DMS114 treated with DMSO at 0.1 percent for 48 hours (cell line): ENCODE results near the gene ERVV-1.
"Not testable (repeated sequence)": the region's sequence is repeated elsewhere in the genome, so short reads cannot be mapped to it uniquely, and the experiment has no call there.

ENCODE experiments used
- DNase-seq: peaks from one replicate; lab custom pipeline; 2025; ENCODE audit not compliant: unreplicated experiment; lab: John Stamatoyannopoulos, UW

ERVV-1 gene, protein sequence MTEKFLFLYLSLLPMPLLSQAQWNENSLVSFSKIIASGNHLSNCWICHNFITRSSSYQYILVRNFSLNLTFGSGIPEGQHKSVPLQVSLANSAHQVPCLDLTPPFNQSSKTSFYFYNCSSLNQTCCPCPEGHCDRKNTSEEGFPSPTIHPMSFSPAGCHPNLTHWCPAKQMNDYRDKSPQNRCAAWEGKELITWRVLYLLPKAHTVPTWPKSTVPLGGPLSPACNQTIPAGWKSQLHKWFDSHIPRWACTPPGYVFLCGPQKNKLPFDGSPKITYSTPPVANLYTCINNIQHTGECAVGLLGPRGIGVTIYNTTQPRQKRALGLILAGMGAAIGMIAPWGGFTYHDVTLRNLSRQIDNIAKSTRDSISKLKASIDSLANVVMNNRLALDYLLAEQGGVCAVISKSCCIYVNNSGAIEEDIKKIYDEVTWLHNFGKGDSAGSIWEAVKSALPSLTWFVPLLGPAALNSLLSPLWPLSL

DNA sequence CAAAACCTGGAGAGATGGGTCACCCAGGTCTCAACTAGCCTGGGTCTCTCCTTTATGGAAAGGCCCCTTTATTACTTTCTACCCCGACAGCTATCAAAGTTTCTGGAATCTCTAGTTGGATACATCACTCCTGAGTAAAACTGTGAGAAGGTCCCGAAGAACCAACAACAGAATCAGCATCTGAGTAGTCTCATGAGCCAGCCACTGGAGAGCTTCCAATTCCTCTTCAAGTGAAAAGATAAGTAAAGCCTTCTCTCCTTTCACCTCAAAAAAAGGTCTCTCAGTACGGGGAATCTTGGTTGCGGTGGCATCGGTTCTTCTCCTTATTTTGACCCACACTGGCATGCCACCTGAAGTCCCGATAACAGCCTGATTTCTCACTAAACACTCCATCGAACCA lies at the start of gene ERVV-1:
Gene ERVV-1 (plus strand): TSS at position 301 of the 400 bp plus-strand sequence. CDS start 170 bp downstream, outside the sequence.
- DNase-seq = no peak

DNA sequence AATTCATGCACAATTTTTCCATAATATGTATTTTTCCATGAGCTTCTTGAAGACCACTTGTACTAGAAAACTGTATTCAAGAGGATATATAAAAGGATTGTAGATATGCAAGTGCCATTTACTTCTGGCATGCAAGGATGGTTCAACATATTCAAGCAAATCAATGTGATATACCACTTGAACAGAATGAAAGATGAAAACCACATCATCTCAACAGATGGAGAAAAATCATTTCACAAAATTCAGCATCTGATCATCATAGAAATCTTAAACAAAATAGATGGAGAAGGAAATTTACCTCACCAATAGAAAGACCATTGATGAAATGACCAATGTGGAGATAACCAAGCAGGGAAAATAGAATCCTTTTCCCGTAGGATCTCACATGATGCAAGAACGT lies 45.9 kb upstream of the ERVV-1 start:
- no peak for DNase-seq

DNA sequence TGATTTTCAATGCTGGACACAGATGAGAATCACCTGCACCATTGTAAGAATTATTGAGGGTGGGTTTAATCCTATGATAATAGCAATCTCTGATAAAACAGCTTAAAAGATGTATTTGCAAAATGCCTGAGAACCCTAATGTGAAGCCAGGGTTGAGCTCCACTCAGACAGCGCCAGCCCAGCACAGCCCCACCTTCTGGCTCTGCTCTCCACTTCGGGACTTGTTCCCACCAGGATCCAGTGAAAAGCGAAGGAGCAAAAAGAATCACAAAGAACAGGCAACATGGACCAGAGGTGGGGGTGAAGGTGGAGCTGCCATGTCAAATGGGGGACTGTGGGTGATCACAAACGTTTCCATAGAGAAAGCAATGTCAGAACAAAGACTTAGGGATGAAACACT lies 32.4 kb upstream of the ERVV-1 start:
- DNase-seq = no peak

DNA sequence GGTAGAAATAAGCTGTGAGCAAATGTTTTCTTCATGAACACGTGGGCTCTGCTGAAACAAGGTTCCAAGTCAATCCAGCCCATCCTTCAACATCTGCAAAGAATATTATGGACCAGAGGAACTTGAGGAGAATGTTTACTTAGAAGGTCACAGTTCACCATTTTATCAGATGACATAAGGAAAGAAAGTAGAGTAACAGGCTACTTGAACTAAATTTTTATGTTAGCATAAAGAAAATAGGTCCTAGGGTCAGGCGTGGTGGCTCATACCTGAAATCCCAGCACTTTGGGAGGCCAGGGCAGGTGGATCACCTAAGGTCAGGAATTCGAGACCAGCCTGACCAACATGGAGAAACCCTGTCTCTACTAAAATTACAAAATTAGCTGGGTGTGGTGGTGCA lies 30.6 kb upstream of the ERVV-1 start:
- not testable (repeated sequence) for DNase-seq

DNA sequence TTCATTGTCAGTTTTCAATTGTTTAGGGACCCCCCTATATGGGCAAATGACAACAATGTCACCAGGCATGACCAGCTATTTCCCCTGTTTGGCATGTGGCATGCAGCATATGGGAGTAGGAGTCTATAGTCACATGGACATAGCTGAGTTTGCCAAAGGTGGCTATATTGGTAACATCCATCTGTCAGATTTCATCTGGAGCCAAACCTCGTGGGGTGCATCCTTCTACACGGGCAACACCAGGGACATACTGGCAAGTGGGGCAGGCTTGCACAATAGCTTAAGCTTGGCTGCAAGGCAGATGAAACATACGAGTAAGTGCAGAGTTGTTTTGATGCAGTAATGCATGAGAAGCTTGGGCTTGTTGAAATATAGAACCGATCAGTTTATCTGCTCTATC lies 26.5 kb upstream of the ERVV-1 start:
- no peak for DNase-seq

DNA sequence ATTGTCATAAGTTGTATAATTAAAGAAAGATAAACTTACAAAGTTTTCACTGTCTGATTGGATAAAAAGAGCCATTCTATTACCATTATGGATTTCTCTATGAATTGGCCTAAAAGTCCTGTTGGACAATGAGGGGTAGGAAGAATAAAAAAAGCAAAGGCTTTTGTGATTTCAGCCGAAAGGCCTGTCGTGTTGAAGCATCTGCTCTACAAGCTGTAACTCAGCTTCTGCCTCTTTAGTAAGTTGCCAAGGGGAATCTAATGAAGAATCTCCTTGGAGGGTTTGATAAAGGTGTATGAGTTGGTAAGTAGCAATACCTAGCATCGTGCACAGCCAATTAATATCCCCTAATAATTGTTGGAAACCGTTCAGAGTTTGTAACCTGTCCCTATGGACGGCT lies 25.2 kb upstream of the ERVV-1 start:
- no peak for DNase-seq

DNA sequence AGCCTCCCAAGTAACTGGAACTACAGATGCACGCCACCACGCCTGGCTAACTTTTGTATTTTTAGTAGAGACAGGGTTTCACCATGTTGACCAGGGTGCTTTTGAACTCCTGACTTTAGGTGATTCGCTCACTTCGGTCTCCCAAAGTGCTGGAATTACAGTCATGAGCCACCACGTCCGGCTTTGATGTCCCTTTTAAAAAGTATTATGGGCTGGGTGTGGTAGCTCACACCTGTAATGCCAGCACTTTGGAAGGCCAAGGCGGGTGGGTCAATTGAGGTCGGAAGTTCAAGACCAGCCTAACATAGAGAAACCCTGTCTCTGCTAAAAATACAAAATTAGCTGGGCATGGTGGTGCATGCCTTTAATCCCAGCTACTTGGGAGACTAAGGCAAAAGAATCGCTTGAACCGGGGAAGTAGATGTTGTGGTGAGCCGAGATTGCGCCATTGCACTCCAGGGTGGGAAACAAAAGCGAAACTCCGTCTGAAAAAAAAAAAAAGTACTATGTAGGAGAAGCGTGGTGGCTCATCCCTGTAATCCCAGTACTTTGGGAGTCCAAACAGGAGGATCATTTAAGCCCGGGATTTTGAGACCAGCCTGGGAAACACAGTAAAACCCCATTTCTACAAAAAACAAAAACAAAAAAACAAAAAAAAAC lies 22.8 kb upstream of the ERVV-1 start:
- DNase-seq = no peak

DNA sequence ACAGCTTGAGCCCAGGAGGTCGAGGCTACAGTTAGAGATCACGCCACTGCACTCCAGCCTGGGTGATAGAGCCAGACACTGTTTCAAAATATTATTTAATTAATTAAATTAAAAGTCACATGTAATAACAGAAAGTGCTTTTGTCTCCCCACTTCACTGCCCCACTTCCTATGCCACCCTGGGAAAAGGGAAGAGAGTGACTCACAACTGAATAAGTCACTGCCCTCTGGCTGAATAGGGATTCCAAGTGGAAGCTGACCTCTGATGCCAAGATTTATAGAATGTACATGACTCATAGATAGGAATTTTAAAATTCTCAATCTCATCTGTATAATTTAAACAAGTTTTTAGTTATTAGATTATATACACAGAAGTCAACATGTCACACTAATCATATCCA lies 22.2 kb upstream of the ERVV-1 start:
- DNase-seq = no peak

DNA sequence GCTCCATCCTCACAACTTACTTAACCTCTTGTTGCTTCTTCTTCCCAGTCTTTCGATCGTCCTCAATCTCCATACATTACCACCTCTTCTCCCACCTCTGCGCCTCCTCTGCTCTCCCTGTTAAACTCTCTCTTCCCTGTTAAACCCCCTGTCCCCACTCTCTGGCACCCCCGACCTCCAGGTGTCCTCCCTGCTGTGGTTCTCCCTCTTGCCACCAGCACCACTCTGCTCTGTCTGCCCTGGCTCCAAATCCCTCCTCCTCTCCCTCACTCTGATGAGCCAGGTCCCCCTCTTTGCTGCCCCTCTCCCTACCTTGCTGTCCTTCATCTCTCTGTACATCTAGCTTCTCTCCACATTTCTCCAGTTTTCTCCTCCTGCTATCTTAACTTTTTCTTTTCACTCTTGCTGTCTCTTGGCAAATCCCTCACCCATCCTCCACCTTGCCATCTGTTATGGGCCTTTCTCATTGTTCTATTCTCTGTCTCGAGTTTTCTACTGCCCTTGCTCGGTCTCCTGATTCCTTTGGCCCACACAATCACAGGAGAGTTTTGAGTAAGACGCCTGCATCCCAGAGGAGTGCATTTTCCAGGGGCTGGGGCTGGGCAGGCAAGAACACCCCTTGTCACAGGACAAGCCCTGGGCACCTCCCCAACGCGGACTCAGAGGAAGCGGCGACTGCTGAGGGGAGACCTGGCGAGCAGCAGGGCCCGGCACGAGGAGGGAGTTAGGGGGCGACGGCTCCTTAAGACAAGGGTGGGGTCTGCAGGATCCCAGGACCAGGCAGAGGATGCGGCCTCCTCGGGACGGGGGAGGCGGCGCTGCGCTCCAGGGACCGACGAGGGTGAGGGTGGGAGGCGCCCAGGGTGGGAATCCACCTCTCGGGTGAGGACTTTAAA lies 21.4 kb upstream of the ERVV-1 start:
- DNase-seq = no peak

DNA sequence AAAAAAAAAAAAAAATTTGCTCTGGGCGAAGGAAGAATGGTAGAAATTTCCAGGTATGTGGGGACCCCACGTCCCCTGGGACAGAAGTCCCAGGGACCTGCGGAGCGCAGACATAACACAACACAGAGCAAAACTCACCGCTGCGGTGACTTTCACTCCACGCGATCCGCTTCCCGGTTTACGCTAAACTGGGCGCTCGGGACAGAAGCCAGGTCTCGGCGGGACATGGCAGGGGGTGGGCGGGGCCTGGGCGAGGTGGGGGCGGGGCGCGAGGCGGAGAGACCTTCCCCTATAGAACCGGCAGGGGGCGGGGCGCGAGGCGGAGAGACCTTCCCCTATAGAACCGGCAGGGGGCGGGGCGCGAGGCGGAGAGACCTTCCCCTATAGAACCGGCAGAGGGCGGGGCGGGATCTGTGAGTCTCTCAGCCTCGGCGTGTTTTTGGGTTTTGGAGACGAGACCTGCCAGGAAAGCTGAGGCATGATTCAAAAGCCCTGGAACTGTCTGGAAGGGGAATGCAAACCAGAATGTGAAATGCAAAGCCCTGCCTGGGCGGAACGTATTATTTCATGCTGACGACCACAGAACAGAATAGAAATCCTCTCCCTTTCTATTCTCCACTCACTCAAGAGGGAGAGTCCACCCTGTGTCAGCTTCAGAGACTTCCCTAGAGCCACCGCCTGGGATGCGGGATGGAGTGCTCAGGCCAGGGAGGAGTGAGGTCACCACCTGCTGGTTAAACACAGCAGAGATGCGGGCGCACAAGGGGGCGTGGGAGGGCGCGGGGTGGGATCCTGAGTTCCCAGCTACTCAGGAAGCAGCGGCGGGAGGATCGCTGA lies 20.2 kb upstream of the ERVV-1 start:
- DNase-seq = peak; percentile 86

DNA sequence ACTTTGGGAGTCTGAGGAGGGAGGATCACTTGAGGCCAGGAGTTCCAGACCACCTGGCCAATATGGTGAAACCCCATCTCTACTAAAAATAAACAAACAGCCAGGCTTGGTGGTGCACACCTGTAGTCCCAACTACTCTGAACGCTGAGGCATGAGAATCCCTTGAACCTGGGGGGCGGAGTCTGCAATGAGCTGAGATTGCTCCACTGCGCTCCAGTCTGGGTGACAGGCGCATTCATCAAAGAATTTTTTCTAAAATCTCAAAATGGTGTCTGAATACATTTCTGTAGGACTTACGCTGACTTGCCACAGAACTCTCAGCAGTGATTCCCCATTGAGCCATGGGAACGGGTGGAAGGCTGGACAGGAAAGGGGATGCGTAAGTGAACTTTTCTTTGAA lies 18.0 kb upstream of the ERVV-1 start:
- no peak for DNase-seq

DNA sequence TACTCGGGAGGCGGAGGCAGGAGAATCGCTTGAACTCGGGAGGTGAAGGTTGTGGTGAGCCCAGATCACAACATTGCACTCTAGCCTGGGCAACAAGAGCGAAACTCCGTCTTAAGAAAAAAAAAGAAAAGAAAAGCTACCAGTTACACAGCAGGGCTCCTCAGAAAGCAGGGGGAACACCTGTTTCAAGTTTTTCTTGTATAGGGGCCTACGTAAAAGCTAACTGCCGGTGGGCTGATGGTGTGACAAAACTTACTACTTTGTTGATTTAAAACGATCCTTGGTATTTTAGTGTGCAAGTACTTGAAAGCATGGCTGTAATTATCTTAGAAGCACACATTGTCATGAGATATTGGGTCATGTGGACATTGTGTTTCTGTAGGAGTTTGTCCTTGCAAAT lies 15.7 kb upstream of the ERVV-1 start:
- DNase-seq = no peak

DNA sequence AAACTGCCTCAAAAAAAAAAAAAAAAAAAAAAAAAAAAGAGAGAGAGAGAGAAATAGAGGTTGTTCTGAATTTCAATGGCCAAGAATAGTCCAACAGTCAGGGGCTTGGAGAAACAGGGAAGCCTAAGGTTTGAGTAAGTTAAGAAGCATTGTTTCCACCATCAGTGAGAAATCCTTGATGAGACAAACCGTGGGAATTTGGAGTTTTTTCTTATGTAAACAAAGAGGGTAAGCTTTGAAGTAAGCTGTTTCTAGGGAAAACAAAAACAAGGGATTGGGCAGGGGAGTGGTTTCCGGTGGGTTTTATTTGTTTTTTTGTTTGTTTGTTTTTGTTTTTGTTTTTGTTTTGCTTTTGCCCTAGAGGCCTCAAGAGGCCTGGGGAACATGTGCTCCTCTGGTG lies 11.2 kb upstream of the ERVV-1 start:
- no peak for DNase-seq

DNA sequence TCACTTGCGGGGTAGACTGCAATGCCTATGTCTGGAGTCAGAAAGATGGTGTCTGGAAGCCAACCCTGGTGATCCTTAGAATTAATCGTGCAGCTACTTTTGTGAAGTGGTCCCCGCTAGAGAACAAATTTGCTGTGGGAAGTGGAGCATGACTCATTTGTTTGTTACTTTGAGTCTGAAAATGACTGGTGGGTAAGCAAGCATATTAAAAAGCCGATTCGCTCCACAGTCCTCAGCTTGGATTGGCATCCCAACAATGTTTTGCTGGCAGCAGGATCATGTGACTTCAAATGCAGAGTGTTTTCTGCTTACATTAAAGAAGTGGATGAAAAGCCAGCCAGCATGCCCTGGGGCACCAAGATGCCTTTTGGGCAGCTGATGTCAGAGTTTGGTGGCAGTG lies 9.5 kb upstream of the ERVV-1 start:
- DNase-seq = no peak

DNA sequence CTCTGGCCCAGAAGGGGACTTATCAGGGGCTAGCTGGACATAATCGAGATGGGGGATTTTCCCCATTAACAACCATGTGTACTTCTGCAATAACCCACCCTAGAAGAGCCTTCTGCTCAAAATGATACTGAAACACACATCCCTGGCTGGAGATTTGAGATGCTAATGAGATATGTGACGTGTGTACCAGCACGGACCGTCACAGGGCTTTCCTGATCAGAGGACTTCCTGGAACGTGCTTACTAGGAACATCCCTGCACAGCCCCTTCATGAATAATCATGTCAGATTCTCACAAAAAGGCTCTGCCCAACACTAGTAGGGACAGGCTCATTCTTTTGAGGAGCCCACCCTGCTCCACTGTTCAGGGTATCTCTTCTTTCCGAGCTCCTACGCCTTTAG lies 6.5 kb upstream of the ERVV-1 start:
- no peak for DNase-seq

DNA sequence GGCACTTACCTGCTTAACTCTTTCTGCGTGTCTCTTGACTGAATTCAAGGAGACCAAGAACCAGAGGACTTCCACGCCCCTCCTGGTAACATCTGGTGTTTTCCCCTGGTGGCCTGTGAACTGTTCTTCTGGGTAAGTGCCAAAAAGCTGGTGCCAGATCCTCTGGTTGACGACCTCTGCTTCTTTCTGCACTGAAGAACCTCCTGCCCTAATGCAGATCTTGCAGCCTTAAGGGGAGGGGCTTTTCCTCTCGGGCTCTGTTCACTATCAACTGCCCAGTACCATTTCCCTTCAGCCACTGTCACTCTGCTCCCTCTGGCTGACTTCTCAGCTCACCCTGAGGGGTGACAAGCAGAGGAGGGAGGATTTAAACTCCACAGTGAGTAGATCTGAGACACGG lies 6.1 kb upstream of the ERVV-1 start:
- DNase-seq = no peak

DNA sequence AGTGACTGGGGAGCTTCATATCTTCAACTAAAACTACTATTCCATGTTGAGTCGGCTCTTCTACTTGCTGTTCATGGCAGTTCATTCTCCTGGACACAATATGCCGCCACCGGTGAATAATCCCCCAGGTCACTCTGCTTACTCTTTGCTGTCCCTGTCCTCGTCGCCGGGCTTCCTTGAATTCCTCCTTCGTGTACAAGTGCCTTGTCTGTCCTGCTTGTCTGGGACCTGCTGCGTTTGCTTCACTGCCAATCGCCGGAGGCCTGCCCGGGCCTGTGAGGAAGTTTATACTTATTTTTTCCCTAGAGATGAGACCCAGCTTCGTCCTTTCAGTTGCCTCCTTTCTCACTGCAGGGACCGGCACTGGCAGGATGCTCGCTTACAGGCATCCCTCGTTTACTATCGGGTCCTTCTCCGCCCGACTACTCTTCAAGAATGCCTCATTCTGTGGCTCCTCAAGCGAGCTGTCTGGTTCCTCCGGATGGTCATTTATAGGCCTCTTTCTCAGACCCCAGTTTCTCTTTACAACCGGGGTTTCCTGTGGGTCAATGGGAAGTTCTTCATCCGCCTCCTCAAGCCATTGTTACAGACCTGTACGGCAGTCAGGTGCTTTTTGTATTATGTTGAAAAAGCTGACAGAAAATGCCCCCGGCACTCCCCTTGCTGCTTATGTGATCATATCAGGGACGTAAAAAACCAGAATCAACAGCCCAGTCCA lies 5.5 kb upstream of the ERVV-1 start:
- no peak for DNase-seq

DNA sequence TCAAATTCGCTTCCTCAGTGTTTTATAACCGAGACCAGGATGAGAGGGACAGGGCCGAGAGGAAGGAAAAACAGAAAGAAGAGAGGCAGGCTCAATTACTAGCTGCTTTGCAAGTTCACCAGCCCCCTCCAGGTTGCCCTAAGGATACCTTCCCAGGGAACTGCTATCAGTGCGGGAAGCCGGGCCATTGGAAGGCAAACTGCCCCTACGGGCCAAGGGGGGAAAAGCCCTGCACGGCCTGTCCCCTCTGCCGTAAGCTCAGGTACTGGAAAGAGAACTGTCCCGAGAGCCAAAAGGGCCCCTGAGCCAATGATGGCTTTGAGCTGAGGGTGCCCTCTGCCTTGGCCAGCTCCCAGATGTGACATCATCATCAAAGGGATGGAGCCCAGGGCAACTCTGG lies 3.2 kb upstream of the ERVV-1 start:
- no peak for DNase-seq

DNA sequence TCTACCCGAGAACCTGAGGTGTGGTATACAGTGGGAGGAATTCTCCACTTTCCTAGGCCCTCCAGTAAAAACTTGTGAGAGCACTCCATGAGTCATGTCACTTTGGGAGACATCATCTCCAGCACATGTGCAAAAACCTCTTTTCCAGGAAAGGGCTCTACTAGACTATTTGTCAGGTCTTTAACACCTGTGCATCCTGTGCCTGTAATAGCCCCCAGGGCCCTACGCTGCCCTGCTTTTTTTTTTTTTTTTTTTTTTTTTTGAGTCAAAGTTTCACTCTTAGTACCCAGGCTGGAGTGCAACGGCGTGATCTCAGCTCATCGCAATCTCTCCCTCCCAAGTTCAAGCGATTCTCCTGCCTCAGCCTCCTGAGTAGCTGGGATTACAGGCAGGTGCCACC lies 1.7 kb upstream of the ERVV-1 start:
- no peak for DNase-seq

DNA sequence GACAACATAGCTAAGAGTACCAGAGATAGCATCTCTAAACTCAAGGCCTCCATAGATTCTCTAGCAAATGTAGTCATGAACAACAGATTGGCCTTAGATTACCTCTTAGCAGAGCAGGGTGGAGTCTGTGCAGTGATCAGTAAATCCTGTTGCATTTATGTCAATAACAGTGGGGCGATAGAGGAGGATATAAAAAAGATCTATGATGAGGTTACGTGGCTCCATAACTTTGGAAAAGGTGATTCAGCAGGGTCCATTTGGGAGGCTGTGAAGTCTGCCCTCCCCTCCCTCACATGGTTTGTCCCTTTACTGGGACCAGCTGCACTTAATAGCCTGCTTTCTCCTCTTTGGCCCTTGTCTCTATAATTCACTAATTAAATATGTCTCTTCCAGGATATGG lies 1.4 kb downstream of the ERVV-1 start:
- DNase-seq = no peak
